Measurements from ENCODE around the gene OR4C6. TPM values are rescaled to one million over a fixed set of nuclear protein-coding genes. Genes with fewer than 3 reads are reported as not detected.

The OR4C6 gene
- total and polyA plus RNA-seq, 2 experiments from 2014 or later = not detected

- TF ChIP-seq EZH2 (IDR thresholded peaks at IDR 0.05; ENCODE audit: insufficient read depth, poor library complexity, severe bottlenecking) (no peak), EZH2phosphoT487 (IDR thresholded peaks at IDR 0.05; ENCODE audit: insufficient read depth, low read depth) (no peak)
- Histone ChIP-seq H3K27me3 (replicated peaks; ENCODE audit: insufficient read depth) (no peaks in the 10 kb centered on the region), H3K4me1 (ENCODE audit: insufficient read depth) (no peaks in the 10 kb centered on the region), H3K79me2 (ENCODE audit: insufficient read depth) (no peaks in the 10 kb centered on the region), H3K4me2 (ENCODE audit: unreplicated experiment) (no peak overlapping the region), H3K9ac (no peak overlapping the region), H2AFZ (no peak overlapping the region), H3K9me2 (ENCODE audit: insufficient read depth) (no peaks in the 10 kb centered on the region), H3K36me3 (ENCODE audit: low read depth) (no peaks in the 10 kb centered on the region), H3K27ac (no peak overlapping the region), H3F3A (ENCODE audit: insufficient read depth) (no peaks in the 10 kb centered on the region), H3K4me3 (no peak overlapping the region), H3K9me3 (ENCODE audit: low read depth) (no peaks in the 10 kb centered on the region), H4K20me1 (ENCODE audit: insufficient read depth) (no peaks in the 10 kb centered on the region)
- in situ Hi-C loops (cut with MboI) = no loop called here
- DNase-seq = no peak
- 39 to 46% methylated on average over 3 of the region's 3 CpGs for WGBS, 2 experiments (ENCODE audit: low coverage in 1 of 2, low lambda C conversion rate in 2 of 2, missing lambda C conversion rate in 2 of 2)
Observed at GRCh38 chr11:55697817-55698216, 35.8 kb downstream of the OR4C6 start.

- Histone ChIP-seq H3K9ac (no peak overlapping the region), H4K20me1 (ENCODE audit: insufficient read depth) (no peaks in the 10 kb centered on the region), H3K9me3 (ENCODE audit: low read depth) (no peaks in the 10 kb centered on the region), H3K36me3 (ENCODE audit: low read depth) (no peaks in the 10 kb centered on the region), H3K9me2 (ENCODE audit: insufficient read depth) (no peaks in the 10 kb centered on the region), H3K27ac (no peak overlapping the region), H2AFZ (no peak overlapping the region), H3K4me3 (no peak overlapping the region), H3K4me2 (ENCODE audit: unreplicated experiment) (no peak overlapping the region), H3K79me2 (ENCODE audit: insufficient read depth) (no peaks in the 10 kb centered on the region), H3K4me1 (ENCODE audit: insufficient read depth) (no peaks in the 10 kb centered on the region), H3F3A (ENCODE audit: insufficient read depth) (no peaks in the 10 kb centered on the region), H3K27me3 (replicated peaks; ENCODE audit: insufficient read depth) (no peaks in the 10 kb centered on the region)
- no peak for DNase-seq
- TF ChIP-seq EZH2 (IDR thresholded peaks at IDR 0.05; ENCODE audit: insufficient read depth, poor library complexity, severe bottlenecking) (no peak), EZH2phosphoT487 (IDR thresholded peaks at IDR 0.05; ENCODE audit: insufficient read depth, low read depth) (no peak)
- in situ Hi-C loops (cut with MboI) = no loop called here
- WGBS, 2 experiments (ENCODE audit: low coverage in 1 of 2, low lambda C conversion rate in 2 of 2, missing lambda C conversion rate in 2 of 2) = 10 to 11% methylated on average over 4 of the region's 4 CpGs
Observed at GRCh38 chr11:55701429-55701828, 39.4 kb downstream of the OR4C6 start.

- Histone ChIP-seq H3K9me2 (ENCODE audit: insufficient read depth) (no peaks in the 10 kb centered on the region), H3K27ac (no peak overlapping the region), H3K9me3 (ENCODE audit: low read depth) (no peaks in the 10 kb centered on the region), H3K79me2 (ENCODE audit: insufficient read depth) (no peaks in the 10 kb centered on the region), H3K27me3 (replicated peaks; ENCODE audit: insufficient read depth) (no peaks in the 10 kb centered on the region), H3K4me2 (ENCODE audit: unreplicated experiment) (no peak overlapping the region), H3K4me1 (ENCODE audit: insufficient read depth) (no peaks in the 10 kb centered on the region), H3K9ac (no peak overlapping the region), H3F3A (ENCODE audit: insufficient read depth) (no peaks in the 10 kb centered on the region), H3K4me3 (no peak overlapping the region), H4K20me1 (ENCODE audit: insufficient read depth) (no peaks in the 10 kb centered on the region), H2AFZ (no peak overlapping the region), H3K36me3 (ENCODE audit: low read depth) (no peaks in the 10 kb centered on the region)
- TF ChIP-seq EZH2 (IDR thresholded peaks at IDR 0.05; ENCODE audit: insufficient read depth, poor library complexity, severe bottlenecking) (no peak), EZH2phosphoT487 (IDR thresholded peaks at IDR 0.05; ENCODE audit: insufficient read depth, low read depth) (no peak)
- in situ Hi-C loops (cut with MboI) = no loop called here
- peak; percentile 51 for DNase-seq
Observed at GRCh38 chr11:55707029-55707428, 45.0 kb downstream of the OR4C6 start.

DNA sequence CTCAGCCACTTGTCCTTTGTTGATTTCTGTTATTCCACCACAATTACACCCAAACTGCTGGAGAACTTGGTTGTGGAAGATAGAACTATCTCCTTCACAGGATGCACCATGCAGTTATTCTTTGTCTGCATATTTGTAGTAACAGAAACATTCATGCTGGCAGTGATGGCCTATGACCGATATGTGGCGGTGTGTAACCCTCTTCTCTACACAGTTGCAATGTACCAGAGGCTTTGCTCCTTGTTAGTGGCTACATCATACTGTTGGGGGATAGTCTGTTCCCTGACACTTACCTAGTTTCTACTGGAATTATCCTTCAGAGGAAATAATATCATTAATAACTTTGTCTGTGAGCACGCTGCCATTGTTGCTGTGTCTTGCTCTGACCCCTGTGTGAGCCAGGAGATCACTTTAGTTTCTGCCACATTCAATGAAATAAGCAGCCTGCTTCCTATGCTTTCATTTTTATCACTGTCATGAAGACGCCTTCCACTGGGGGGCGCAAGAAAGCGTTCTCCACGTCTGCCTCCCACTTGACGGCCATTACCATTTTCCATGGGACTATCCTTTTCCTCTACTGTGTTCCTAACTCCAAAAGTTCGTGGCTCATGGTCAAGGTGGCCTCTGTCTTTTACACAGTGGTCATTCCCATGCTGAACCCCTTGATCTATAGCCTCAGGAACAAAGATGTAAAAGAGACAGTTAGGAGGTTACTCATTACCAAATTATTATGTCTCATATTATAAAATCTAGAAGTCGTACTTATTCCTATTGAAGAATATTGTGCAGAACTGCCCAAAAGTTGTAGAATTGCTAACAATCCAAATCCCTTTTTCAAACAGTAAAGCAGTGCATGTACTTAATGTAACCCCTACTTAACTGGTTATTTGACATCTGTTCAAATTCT is 53.2 kb downstream of the OR4C6 start:
- 12 to 13% methylated on average over 10 of the region's 10 CpGs for WGBS, 2 experiments (ENCODE audit: low coverage in 1 of 2, low lambda C conversion rate in 2 of 2, missing lambda C conversion rate in 2 of 2)
- Histone ChIP-seq H3K36me3 (ENCODE audit: low read depth) (no peaks in the 10 kb centered on the region), H3K9me3 (ENCODE audit: low read depth) (no peaks in the 10 kb centered on the region), H3K9me2 (ENCODE audit: insufficient read depth) (no peaks in the 10 kb centered on the region; the same call in 1 of the 2 replicates), H3K4me3 (no peak overlapping the region), H3K27me3 (replicated peaks; ENCODE audit: insufficient read depth) (no peaks in the 10 kb centered on the region), H3K79me2 (ENCODE audit: insufficient read depth) (no peaks in the 10 kb centered on the region), H3K27ac (no peak overlapping the region), H3K4me2 (ENCODE audit: unreplicated experiment) (no peak overlapping the region), H4K20me1 (ENCODE audit: insufficient read depth) (no peaks in the 10 kb centered on the region), H2AFZ (no peak overlapping the region), H3K9ac (no peak overlapping the region), H3F3A (ENCODE audit: insufficient read depth) (no peaks in the 10 kb centered on the region), H3K4me1 (ENCODE audit: insufficient read depth) (no peaks in the 10 kb centered on the region)
- TF ChIP-seq EZH2 (IDR thresholded peaks at IDR 0.05; ENCODE audit: insufficient read depth, poor library complexity, severe bottlenecking) = no peak
- no peak for TF ChIP-seq EZH2phosphoT487 (IDR thresholded peaks at IDR 0.05; ENCODE audit: insufficient read depth, low read depth)
- DNase-seq = peak; percentile 1
- in situ Hi-C loops (cut with MboI) = no loop called here

Other genes starting within 250 kb of the OR4C6 start
- gene OR4C15, start 107.7 kb upstream of the OR4C6 start, total RNA-seq (2014; rRNA removed; shearing (Covaris generic)) = not detected in 2 replicates
- gene OR4C15, start 107.7 kb upstream of the OR4C6 start, polyA plus RNA-seq (2016; fragmentation: Nextera tagmentation; extraction: Ambion mirVana) = not detected in 2 replicates
- not detected in 2 replicates for gene OR4C16, start 90.1 kb upstream of the OR4C6 start, total RNA-seq (2014; rRNA removed; shearing (Covaris generic))
- not detected in 2 replicates for gene OR4C16, start 90.1 kb upstream of the OR4C6 start, polyA plus RNA-seq (2016; fragmentation: Nextera tagmentation; extraction: Ambion mirVana)
- not detected in 2 replicates for gene OR4C11, start 54.6 kb upstream of the OR4C6 start, total RNA-seq (2014; rRNA removed; shearing (Covaris generic))
- not detected in 2 replicates for gene OR4C11, start 54.6 kb upstream of the OR4C6 start, polyA plus RNA-seq (2016; fragmentation: Nextera tagmentation; extraction: Ambion mirVana)
- not detected in 2 replicates for gene OR4P4, start 27.1 kb upstream of the OR4C6 start, total RNA-seq (2014; rRNA removed; shearing (Covaris generic))
- not detected in 2 replicates for gene OR4P4, start 27.1 kb upstream of the OR4C6 start, polyA plus RNA-seq (2016; fragmentation: Nextera tagmentation; extraction: Ambion mirVana)
- not detected in 2 replicates for gene OR4S2, start 13.9 kb upstream of the OR4C6 start, total RNA-seq (2014; rRNA removed; shearing (Covaris generic))
- not detected in 2 replicates for gene OR4S2, start 13.9 kb upstream of the OR4C6 start, polyA plus RNA-seq (2016; fragmentation: Nextera tagmentation; extraction: Ambion mirVana)
- gene OR5D13, start 111.2 kb downstream of the OR4C6 start, total RNA-seq (2014; rRNA removed; shearing (Covaris generic)) = not detected in 2 replicates
- gene OR5D13, start 111.2 kb downstream of the OR4C6 start, polyA plus RNA-seq (2016; fragmentation: Nextera tagmentation; extraction: Ambion mirVana) = not detected in 2 replicates
- gene OR5D14, start 133.4 kb downstream of the OR4C6 start, total RNA-seq (2014; rRNA removed; shearing (Covaris generic)) = not detected in 2 replicates
- not detected in 2 replicates for gene OR5D14, start 133.4 kb downstream of the OR4C6 start, polyA plus RNA-seq (2016; fragmentation: Nextera tagmentation; extraction: Ambion mirVana)
- not detected in 2 replicates for gene OR5L1, start 149.2 kb downstream of the OR4C6 start, total RNA-seq (2014; rRNA removed; shearing (Covaris generic))
- gene OR5L1, start 149.2 kb downstream of the OR4C6 start, polyA plus RNA-seq (2016; fragmentation: Nextera tagmentation; extraction: Ambion mirVana) = not detected in 2 replicates
- not detected in 2 replicates for gene OR5D18, start 157.4 kb downstream of the OR4C6 start, total RNA-seq (2014; rRNA removed; shearing (Covaris generic))
- gene OR5D18, start 157.4 kb downstream of the OR4C6 start, polyA plus RNA-seq (2016; fragmentation: Nextera tagmentation; extraction: Ambion mirVana) = not detected in 2 replicates
- gene OR5L2, start 165.0 kb downstream of the OR4C6 start, total RNA-seq (2014; rRNA removed; shearing (Covaris generic)) = not detected in 2 replicates
- not detected in 2 replicates for gene OR5L2, start 165.0 kb downstream of the OR4C6 start, polyA plus RNA-seq (2016; fragmentation: Nextera tagmentation; extraction: Ambion mirVana)
- not detected in 2 replicates for gene OR5D16, start 176.6 kb downstream of the OR4C6 start, total RNA-seq (2014; rRNA removed; shearing (Covaris generic))
- not detected in 2 replicates for gene OR5D16, start 176.6 kb downstream of the OR4C6 start, polyA plus RNA-seq (2016; fragmentation: Nextera tagmentation; extraction: Ambion mirVana)
- not detected in 2 replicates for gene TRIM51, start 221.1 kb downstream of the OR4C6 start, total RNA-seq (2014; rRNA removed; shearing (Covaris generic))
- not detected in 2 replicates for gene TRIM51, start 221.1 kb downstream of the OR4C6 start, polyA plus RNA-seq (2016; fragmentation: Nextera tagmentation; extraction: Ambion mirVana)

Data from GM23248 (cell line).